ENCODE results near the gene APMAP. TPM values are rescaled to one million over a fixed set of nuclear protein-coding genes. Genes with fewer than 3 reads are reported as not detected.

Gene APMAP
- total RNA-seq, 1 experiment from 2014 or later: 82.7 TPM

DNA sequence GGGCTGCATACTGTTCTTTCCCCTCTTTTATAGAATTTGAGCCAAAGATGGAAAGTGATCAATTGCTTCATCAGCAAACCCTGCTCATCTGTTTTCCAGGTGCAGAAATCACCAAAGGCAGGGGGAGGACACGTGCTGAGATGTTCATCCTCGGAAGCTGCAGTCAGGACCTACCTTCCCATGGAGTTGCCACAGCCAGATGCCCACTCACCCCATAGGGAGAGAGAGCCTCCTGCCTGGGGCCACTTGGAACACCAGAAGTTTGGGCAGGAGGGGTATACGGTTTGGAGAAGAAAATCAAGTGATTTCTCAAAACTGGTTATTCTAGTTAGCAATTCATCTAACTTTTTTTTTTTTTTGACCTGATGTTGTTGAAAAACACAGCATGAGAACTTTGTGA, 48.8 kb downstream of the APMAP start:
- H3K4me2 ChIP-seq (ENCODE audit: low read length): no peak overlapping the region
- TF ChIP-seq JUND (IDR thresholded peaks at IDR 0.05) (no peak), SP1 (IDR thresholded peaks at IDR 0.05; ENCODE audit: low read depth) (no peak), EGR1 (IDR thresholded peaks at IDR 0.05; ENCODE audit: low read depth) (no peak), ZFX (IDR thresholded peaks at IDR 0.05) (no peak), EZH2phosphoT487 (IDR thresholded peaks at IDR 0.05; ENCODE audit: borderline replicate concordance) (no peak), POLR2A (IDR thresholded peaks at IDR 0.05; ENCODE audit: borderline replicate concordance, extremely low read depth, insufficient read depth, insufficient read length) (no peak), POLR2AphosphoS5 (IDR thresholded peaks at IDR 0.05; ENCODE audit: low read depth, low read length) (no peak), FOSL1 (IDR thresholded peaks at IDR 0.05; ENCODE audit: low read depth) (no peak), TCF7L2 (IDR thresholded peaks at IDR 0.05; ENCODE audit: borderline replicate concordance, extremely low read depth, insufficient read depth, insufficient read length) (no peak), ELF1 (IDR thresholded peaks at IDR 0.05; ENCODE audit: borderline replicate concordance, low read depth) (no peak), RAD21 (IDR thresholded peaks at IDR 0.05; ENCODE audit: low read depth) (no peak), CBX3 (IDR thresholded peaks at IDR 0.05; ENCODE audit: low read depth) (no peak), YY1 (IDR thresholded peaks at IDR 0.05; ENCODE audit: extremely low read depth, insufficient replicate concordance, low read depth, low read length) (no peak), SIN3A (IDR thresholded peaks at IDR 0.05; ENCODE audit: low read depth) (no peak), ZNF274 (IDR thresholded peaks at IDR 0.05; ENCODE audit: low read depth, low read length) (no peak)
- TF ChIP-seq, protein P1, sequence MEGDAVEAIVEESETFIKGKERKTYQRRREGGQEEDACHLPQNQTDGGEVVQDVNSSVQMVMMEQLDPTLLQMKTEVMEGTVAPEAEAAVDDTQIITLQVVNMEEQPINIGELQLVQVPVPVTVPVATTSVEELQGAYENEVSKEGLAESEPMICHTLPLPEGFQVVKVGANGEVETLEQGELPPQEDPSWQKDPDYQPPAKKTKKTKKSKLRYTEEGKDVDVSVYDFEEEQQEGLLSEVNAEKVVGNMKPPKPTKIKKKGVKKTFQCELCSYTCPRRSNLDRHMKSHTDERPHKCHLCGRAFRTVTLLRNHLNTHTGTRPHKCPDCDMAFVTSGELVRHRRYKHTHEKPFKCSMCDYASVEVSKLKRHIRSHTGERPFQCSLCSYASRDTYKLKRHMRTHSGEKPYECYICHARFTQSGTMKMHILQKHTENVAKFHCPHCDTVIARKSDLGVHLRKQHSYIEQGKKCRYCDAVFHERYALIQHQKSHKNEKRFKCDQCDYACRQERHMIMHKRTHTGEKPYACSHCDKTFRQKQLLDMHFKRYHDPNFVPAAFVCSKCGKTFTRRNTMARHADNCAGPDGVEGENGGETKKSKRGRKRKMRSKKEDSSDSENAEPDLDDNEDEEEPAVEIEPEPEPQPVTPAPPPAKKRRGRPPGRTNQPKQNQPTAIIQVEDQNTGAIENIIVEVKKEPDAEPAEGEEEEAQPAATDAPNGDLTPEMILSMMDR (IDR thresholded peaks at IDR 0.05 in 2 of 3, conservative IDR thresholded peaks at IDR 0.05 in 1 of 3; ENCODE audit: borderline replicate concordance in 1 of 3, insufficient read depth in 1 of 3, low read depth in 2 of 3, low read length in 2 of 3): no peak
- TF ChIP-seq, protein P2, sequence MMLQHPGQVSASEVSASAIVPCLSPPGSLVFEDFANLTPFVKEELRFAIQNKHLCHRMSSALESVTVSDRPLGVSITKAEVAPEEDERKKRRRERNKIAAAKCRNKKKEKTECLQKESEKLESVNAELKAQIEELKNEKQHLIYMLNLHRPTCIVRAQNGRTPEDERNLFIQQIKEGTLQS (IDR thresholded peaks at IDR 0.05): no peak
- TF ChIP-seq, protein P3, sequence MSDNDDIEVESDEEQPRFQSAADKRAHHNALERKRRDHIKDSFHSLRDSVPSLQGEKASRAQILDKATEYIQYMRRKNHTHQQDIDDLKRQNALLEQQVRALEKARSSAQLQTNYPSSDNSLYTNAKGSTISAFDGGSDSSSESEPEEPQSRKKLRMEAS (IDR thresholded peaks at IDR 0.05): no peak
- no peaks in the 10 kb centered on the region for H3K79me2 ChIP-seq (ENCODE audit: insufficient read depth, low read length)
- DNase-seq (ENCODE audit: low read depth, low spot score): no peak
- intact Hi-C loops (cut with micrococcal nuclease): no loop called here
- H2AFZ ChIP-seq (ENCODE audit: low read depth, low read length, poor library complexity, severe bottlenecking): no peak overlapping the region
- H4K20me1 ChIP-seq (ENCODE audit: insufficient read depth): no peaks in the 10 kb centered on the region
- ChIA-PET POLR2A (no interaction called here), CTCF (no interaction called here), RAD21 (ENCODE audit: low non-redundant PET in 1 of 2, low total read pairs in 2 of 2, uncharacterized antibody in 2 of 2, unreplicated experiment in 2 of 2) (no interaction called here)
- ATAC-seq: no peak
- no peak overlapping the region for H3K4me3 ChIP-seq (replicated peaks in 1 of 2; ENCODE audit: low read depth in 1 of 2, low read length in 2 of 2)
- H3K4me1 ChIP-seq (ENCODE audit: control insufficient read depth in 1 of 2, insufficient read depth in 2 of 2, low read length in 2 of 2): no peaks in the 10 kb centered on the region
- peaks cover 0 to 5% of the 10 kb centered on the region in 2 experiments; a peak in 1 of 4 replicates for H3K9me3 ChIP-seq (ENCODE audit: control insufficient read depth in 1 of 2, insufficient read depth in 1 of 2, low read depth in 1 of 2, low read length in 2 of 2)
- no peaks in the 10 kb centered on the region for H3K27me3 ChIP-seq (ENCODE audit: insufficient read depth, low read length)
- H3K27ac ChIP-seq (ENCODE audit: low read depth, low read length): no peak overlapping the region
- no peak overlapping the region for H3K9ac ChIP-seq (ENCODE audit: low read length)
- no peaks in the 10 kb centered on the region for H3K36me3 ChIP-seq (ENCODE audit: control insufficient read depth in 1 of 2, insufficient read depth in 2 of 2, low read length in 2 of 2)
- no peaks in the 10 kb centered on the region for H3K9me2 ChIP-seq (ENCODE audit: insufficient read depth)
- BruUV-seq (replicated peaks): no TSS peak
